ENCODE measurements around the gene ZNF513.

ZNF513 gene

DNA sequence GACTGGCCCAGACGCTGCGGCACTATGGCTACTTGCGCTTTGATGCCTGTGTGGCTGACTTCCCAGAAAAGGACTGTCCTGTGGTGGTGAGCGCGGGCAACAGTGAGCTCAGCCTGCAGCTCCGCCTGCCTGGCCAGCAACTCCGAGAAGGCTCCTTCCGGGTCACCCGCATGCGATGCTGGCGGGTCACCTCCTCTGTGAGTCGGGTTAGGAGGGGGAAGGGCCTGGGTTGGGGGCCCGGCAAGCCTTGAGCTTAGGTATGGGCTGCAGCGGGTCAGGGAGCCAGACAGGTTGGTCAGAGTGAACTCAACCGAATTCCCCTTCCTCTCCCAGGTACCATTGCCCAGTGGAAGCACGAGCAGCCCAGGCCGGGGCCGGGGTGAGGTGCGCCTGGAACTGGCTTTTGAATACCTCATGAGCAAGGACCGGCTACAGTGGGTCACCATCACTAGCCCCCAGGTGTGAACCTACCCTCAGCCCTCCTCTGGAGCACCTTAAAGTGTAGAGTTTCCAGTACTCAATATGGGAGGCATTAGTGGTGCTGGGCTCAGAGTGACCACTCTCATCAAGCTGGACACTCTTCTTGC lies 4.9 kb downstream of the ZNF513 start:
- TF ChIP-seq OSR1 (CRISPR knock-in tag; IDR thresholded peaks at IDR 0.05) (no peak), ZNF70 (CRISPR knock-in tag; IDR thresholded peaks at IDR 0.05) (no peak), ESRRG (CRISPR knock-in tag; IDR thresholded peaks at IDR 0.05) (no peak), ISL1 (CRISPR knock-in tag; IDR thresholded peaks at IDR 0.05) (no peak), SNAI2 (CRISPR knock-in tag; IDR thresholded peaks at IDR 0.05) (no peak), ZNF8 (CRISPR knock-in tag; IDR thresholded peaks at IDR 0.05) (no peak), PPARA (CRISPR knock-in tag; IDR thresholded peaks at IDR 0.05; ENCODE audit: borderline replicate concordance) (no peak)
- TF ChIP-seq, protein P1, sequence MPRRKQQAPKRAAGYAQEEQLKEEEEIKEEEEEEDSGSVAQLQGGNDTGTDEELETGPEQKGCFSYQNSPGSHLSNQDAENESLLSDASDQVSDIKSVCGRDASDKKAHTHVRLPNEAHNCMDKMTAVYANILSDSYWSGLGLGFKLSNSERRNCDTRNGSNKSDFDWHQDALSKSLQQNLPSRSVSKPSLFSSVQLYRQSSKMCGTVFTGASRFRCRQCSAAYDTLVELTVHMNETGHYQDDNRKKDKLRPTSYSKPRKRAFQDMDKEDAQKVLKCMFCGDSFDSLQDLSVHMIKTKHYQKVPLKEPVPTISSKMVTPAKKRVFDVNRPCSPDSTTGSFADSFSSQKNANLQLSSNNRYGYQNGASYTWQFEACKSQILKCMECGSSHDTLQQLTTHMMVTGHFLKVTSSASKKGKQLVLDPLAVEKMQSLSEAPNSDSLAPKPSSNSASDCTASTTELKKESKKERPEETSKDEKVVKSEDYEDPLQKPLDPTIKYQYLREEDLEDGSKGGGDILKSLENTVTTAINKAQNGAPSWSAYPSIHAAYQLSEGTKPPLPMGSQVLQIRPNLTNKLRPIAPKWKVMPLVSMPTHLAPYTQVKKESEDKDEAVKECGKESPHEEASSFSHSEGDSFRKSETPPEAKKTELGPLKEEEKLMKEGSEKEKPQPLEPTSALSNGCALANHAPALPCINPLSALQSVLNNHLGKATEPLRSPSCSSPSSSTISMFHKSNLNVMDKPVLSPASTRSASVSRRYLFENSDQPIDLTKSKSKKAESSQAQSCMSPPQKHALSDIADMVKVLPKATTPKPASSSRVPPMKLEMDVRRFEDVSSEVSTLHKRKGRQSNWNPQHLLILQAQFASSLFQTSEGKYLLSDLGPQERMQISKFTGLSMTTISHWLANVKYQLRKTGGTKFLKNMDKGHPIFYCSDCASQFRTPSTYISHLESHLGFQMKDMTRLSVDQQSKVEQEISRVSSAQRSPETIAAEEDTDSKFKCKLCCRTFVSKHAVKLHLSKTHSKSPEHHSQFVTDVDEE (CRISPR knock-in tag; IDR thresholded peaks at IDR 0.05), result no peak
- TF ChIP-seq, protein P2, sequence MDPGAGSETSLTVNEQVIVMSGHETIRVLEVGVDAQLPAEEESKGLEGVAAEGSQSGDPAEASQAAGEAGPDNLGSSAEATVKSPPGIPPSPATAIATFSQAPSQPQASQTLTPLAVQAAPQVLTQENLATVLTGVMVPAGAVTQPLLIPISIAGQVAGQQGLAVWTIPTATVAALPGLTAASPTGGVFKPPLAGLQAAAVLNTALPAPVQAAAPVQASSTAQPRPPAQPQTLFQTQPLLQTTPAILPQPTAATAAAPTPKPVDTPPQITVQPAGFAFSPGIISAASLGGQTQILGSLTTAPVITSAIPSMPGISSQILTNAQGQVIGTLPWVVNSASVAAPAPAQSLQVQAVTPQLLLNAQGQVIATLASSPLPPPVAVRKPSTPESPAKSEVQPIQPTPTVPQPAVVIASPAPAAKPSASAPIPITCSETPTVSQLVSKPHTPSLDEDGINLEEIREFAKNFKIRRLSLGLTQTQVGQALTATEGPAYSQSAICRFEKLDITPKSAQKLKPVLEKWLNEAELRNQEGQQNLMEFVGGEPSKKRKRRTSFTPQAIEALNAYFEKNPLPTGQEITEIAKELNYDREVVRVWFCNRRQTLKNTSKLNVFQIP (CRISPR knock-in tag; IDR thresholded peaks at IDR 0.05; ENCODE audit: borderline replicate concordance, low read depth), result no peak
- ATAC-seq, result no peak

DNA sequence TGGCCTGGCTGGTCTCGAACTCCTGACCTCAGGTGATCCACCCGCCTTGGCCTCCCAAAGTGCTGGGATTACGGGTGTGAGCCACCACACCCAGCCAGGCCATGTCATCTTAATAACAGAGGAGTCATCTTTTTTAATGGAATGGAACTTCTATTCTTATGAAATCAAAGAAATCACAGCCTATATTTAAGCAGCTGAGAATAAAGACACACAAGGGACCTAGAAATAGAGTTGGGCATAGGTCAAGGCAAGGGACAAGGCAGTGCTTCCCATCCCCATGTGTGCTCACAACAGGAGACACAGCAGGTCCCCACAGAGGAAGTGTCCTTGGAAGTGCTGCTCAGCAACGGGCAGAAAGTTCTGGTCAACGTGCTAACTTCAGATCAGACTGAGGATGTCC lies 7.0 kb downstream of the ZNF513 start:
- ATAC-seq, result no peak
- no peak for TF ChIP-seq TOX (CRISPR knock-in tag; IDR thresholded peaks at IDR 0.05; ENCODE audit: borderline replicate concordance)
- TF ChIP-seq, protein P3, sequence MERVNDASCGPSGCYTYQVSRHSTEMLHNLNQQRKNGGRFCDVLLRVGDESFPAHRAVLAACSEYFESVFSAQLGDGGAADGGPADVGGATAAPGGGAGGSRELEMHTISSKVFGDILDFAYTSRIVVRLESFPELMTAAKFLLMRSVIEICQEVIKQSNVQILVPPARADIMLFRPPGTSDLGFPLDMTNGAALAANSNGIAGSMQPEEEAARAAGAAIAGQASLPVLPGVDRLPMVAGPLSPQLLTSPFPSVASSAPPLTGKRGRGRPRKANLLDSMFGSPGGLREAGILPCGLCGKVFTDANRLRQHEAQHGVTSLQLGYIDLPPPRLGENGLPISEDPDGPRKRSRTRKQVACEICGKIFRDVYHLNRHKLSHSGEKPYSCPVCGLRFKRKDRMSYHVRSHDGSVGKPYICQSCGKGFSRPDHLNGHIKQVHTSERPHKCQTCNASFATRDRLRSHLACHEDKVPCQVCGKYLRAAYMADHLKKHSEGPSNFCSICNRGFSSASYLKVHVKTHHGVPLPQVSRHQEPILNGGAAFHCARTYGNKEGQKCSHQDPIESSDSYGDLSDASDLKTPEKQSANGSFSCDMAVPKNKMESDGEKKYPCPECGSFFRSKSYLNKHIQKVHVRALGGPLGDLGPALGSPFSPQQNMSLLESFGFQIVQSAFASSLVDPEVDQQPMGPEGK (CRISPR knock-in tag; IDR thresholded peaks at IDR 0.05; ENCODE audit: borderline replicate concordance), result no peak
- no peak for TF ChIP-seq ZNF565 (CRISPR knock-in tag; conservative IDR thresholded peaks at IDR 0.05; ENCODE audit: low read depth)
- TF ChIP-seq ZFP30 (CRISPR knock-in tag; IDR thresholded peaks at IDR 0.05), result no peak

DNA sequence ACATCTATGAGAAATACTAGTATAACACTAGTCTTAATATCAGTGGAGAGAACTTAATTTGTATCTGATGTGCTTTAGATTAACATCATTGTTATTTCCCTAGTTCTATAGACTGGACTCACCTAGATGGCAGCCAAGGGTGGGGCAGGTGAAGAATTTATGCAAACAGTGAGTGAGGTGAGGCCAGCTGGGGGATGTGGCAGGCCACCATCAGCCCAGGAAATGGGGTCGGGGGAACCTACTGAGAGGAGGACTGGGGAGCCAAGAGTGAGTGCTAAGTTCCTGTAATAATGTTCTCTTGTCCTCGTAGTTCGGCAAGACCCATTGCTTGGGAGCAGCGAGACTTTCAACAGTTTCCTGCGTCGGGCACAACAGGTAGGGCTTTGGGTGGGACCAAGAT lies 7.6 kb downstream of the ZNF513 start:
- no peak for TF ChIP-seq ZFP3 (CRISPR knock-in tag; IDR thresholded peaks at IDR 0.05)
- TF ChIP-seq RARB (CRISPR knock-in tag; IDR thresholded peaks at IDR 0.05), result no peak
- TF ChIP-seq SNAI2 (CRISPR knock-in tag; IDR thresholded peaks at IDR 0.05), result no peak
- TF ChIP-seq, protein P4, sequence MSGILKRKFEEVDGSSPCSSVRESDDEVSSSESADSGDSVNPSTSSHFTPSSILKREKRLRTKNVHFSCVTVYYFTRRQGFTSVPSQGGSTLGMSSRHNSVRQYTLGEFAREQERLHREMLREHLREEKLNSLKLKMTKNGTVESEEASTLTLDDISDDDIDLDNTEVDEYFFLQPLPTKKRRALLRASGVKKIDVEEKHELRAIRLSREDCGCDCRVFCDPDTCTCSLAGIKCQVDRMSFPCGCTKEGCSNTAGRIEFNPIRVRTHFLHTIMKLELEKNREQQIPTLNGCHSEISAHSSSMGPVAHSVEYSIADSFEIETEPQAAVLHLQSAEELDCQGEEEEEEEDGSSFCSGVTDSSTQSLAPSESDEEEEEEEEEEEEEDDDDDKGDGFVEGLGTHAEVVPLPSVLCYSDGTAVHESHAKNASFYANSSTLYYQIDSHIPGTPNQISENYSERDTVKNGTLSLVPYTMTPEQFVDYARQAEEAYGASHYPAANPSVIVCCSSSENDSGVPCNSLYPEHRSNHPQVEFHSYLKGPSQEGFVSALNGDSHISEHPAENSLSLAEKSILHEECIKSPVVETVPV (CRISPR knock-in tag; IDR thresholded peaks at IDR 0.05), result no peak
- no peak for TF ChIP-seq OSR1 (CRISPR knock-in tag; IDR thresholded peaks at IDR 0.05)
- TF ChIP-seq ARNTL (CRISPR knock-in tag; IDR thresholded peaks at IDR 0.05; ENCODE audit: borderline replicate concordance, low read depth), result no peak
- TF ChIP-seq, protein P3 (CRISPR knock-in tag; IDR thresholded peaks at IDR 0.05; ENCODE audit: borderline replicate concordance), result no peak
- TF ChIP-seq ZNF8 (CRISPR knock-in tag; IDR thresholded peaks at IDR 0.05), result no peak
- TF ChIP-seq GLIS3 (CRISPR knock-in tag; IDR thresholded peaks at IDR 0.05), result no peak
- TF ChIP-seq, protein P5, sequence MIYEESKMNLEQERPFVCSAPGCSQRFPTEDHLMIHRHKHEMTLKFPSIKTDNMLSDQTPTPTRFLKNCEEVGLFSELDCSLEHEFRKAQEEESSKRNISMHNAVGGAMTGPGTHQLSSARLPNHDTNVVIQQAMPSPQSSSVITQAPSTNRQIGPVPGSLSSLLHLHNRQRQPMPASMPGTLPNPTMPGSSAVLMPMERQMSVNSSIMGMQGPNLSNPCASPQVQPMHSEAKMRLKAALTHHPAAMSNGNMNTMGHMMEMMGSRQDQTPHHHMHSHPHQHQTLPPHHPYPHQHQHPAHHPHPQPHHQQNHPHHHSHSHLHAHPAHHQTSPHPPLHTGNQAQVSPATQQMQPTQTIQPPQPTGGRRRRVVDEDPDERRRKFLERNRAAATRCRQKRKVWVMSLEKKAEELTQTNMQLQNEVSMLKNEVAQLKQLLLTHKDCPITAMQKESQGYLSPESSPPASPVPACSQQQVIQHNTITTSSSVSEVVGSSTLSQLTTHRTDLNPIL (CRISPR knock-in tag; IDR thresholded peaks at IDR 0.05; ENCODE audit: low read depth), result no peak
- TF ChIP-seq BACH2 (CRISPR knock-in tag; IDR thresholded peaks at IDR 0.05; ENCODE audit: borderline replicate concordance), result no peak
- TF ChIP-seq, protein P2 (CRISPR knock-in tag; IDR thresholded peaks at IDR 0.05; ENCODE audit: borderline replicate concordance, low read depth), result no peak
- no peak for TF ChIP-seq CSDC2 (CRISPR knock-in tag; IDR thresholded peaks at IDR 0.05)
- TF ChIP-seq ZFP30 (CRISPR knock-in tag; IDR thresholded peaks at IDR 0.05), result no peak
- TF ChIP-seq ZNF565 (CRISPR knock-in tag; conservative IDR thresholded peaks at IDR 0.05; ENCODE audit: low read depth), result no peak
- no peak for TF ChIP-seq ISL1 (CRISPR knock-in tag; IDR thresholded peaks at IDR 0.05)
- TF ChIP-seq TCF4 (CRISPR knock-in tag; IDR thresholded peaks at IDR 0.05; ENCODE audit: borderline replicate concordance), result no peak
- TF ChIP-seq ZNF70 (CRISPR knock-in tag; IDR thresholded peaks at IDR 0.05), result no peak
- no peak for ATAC-seq

Measured in SK-N-SH treated with all-trans-retinoic acid at 6 μM for 48 hours (cell line).